ENCODE results near the gene FKBP4.

DNA sequence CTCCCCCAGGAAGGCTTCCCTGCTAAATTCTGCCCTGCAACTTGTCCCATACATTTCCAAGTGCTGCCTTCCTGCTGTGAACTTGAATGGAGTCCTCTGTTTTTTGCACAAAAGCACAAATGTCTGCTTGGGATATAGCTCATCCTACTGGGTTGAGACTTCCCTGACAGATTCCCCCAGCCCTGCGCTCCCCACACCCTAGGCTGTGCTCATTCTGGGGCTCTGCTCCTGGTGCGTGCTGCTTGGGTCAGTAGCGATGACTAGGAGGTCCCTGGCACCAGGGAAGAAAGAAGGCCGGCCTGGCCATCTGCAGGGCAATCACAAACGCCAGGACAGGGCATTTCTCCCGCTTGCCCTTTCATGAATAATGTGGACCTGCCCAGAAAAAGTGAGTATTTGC lies 29.2 kb upstream of the FKBP4 start:
- TF ChIP-seq, protein P1, sequence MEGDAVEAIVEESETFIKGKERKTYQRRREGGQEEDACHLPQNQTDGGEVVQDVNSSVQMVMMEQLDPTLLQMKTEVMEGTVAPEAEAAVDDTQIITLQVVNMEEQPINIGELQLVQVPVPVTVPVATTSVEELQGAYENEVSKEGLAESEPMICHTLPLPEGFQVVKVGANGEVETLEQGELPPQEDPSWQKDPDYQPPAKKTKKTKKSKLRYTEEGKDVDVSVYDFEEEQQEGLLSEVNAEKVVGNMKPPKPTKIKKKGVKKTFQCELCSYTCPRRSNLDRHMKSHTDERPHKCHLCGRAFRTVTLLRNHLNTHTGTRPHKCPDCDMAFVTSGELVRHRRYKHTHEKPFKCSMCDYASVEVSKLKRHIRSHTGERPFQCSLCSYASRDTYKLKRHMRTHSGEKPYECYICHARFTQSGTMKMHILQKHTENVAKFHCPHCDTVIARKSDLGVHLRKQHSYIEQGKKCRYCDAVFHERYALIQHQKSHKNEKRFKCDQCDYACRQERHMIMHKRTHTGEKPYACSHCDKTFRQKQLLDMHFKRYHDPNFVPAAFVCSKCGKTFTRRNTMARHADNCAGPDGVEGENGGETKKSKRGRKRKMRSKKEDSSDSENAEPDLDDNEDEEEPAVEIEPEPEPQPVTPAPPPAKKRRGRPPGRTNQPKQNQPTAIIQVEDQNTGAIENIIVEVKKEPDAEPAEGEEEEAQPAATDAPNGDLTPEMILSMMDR (optimal IDR thresholded peaks at IDR 0.05 in 1 of 3, IDR thresholded peaks at IDR 0.05 in 1 of 3, conservative IDR thresholded peaks at IDR 0.05 in 1 of 3; ENCODE audit: extremely low read depth in 1 of 3, insufficient read depth in 2 of 3, low read length in 3 of 3): no peak
- TF ChIP-seq EZH2 (IDR thresholded peaks at IDR 0.05; ENCODE audit: low read length): no peak

Measured in keratinocyte (primary cell).